SK-N-SH treated with all-trans-retinoic acid at 6 μM for 48 hours (cell line): ENCODE data around the gene TXNRD2.

ENCODE experiments used
- ATAC-seq: fragments of 200-7000 bp; cut with Tn5 transposase; 3 replicates; pipeline ENCODE4 v1.9.1; 2020; ENCODE audit warnings: mild to moderate bottlenecking, moderate library complexity
- ARNTL ChIP-seq: fragments of 450-650 bp; formaldehyde crosslinking; IDR thresholded peaks from 2 replicates; pipeline ENCODE4 v1.5.0; 2020; ENCODE audit warnings: low read depth, mild to moderate bottlenecking, moderate library complexity, borderline replicate concordance
- BACH2 ChIP-seq: fragments of 250-450 bp; sonication (Bioruptor Pico); IDR thresholded peaks from 2 replicates; pipeline ENCODE4 v1.9.0; 2021; ENCODE audit warnings: mild to moderate bottlenecking, borderline replicate concordance
- CSDC2 ChIP-seq: fragments of 250-450 bp; sonication (Bioruptor Pico); IDR thresholded peaks from 2 replicates; pipeline ENCODE4 v1.5.0; 2020; ENCODE audit warnings: mild to moderate bottlenecking, moderate library complexity
- ESRRG ChIP-seq: fragments of 250-450 bp; sonication (Bioruptor Pico); IDR thresholded peaks from 2 replicates; pipeline ENCODE4 v1.6.1; 2021; ENCODE audit warnings: mild to moderate bottlenecking
- GLIS3 ChIP-seq: fragments of 250-450 bp; sonication (Bioruptor Pico); IDR thresholded peaks from 2 replicates; pipeline ENCODE4 v1.5.0; 2020; ENCODE audit warnings: mild to moderate bottlenecking, moderate library complexity
- ISL1 ChIP-seq: fragments of 250-450 bp; sonication (Bioruptor Pico); IDR thresholded peaks from 2 replicates; pipeline ENCODE4 v2.1.2; 2022; ENCODE audit warnings: mild to moderate bottlenecking, moderate library complexity
- OSR1 ChIP-seq: fragments of 250-450 bp; sonication (Bioruptor Pico); IDR thresholded peaks from 2 replicates; pipeline ENCODE4 v1.8.0; 2022; ENCODE audit warnings: moderate library complexity, mild to moderate bottlenecking, inconsistent platforms
- PPARA ChIP-seq: fragments of 250-450 bp; sonication (Bioruptor Pico); IDR thresholded peaks from 2 replicates; pipeline ENCODE4 v1.5.0; 2020; ENCODE audit warnings: mild to moderate bottlenecking, borderline replicate concordance
- RARB ChIP-seq: fragments of 250-450 bp; sonication (Bioruptor Pico); IDR thresholded peaks from 2 replicates; pipeline ENCODE4 v1.8.0; 2021; ENCODE audit warnings: mild to moderate bottlenecking, moderate library complexity
- SNAI2 ChIP-seq: fragments of 250-450 bp; sonication (Bioruptor Pico); IDR thresholded peaks from 2 replicates; pipeline ENCODE4 v1.5.0; 2020; ENCODE audit warnings: mild to moderate bottlenecking, moderate library complexity
- TCF4 ChIP-seq: fragments of 250-450 bp; sonication (Bioruptor Pico); IDR thresholded peaks from 2 replicates; pipeline ENCODE4 v1.8.0; 2021; ENCODE audit warnings: mild to moderate bottlenecking, moderate library complexity, borderline replicate concordance
- TOX ChIP-seq: fragments of 250-450 bp; sonication (Bioruptor Pico); IDR thresholded peaks from 2 replicates; pipeline ENCODE4 v1.8.0; 2021; ENCODE audit warnings: mild to moderate bottlenecking, moderate library complexity, borderline replicate concordance
- ZFP3 ChIP-seq: fragments of 250-450 bp; sonication (Bioruptor Pico); IDR thresholded peaks from 2 replicates; pipeline ENCODE4 v1.5.0; 2020; ENCODE audit warnings: mild to moderate bottlenecking, moderate library complexity
- ZFP30 ChIP-seq: fragments of 450-650 bp; formaldehyde crosslinking; IDR thresholded peaks from 2 replicates; pipeline ENCODE4 v1.5.0; 2022; ENCODE audit warnings: mild to moderate bottlenecking, moderate library complexity
- ZNF565 ChIP-seq: fragments of 450-650 bp; formaldehyde crosslinking; conservative IDR thresholded peaks from 2 replicates; pipeline ENCODE4 v1.5.0; 2020; ENCODE audit warnings: low read depth, mild to moderate bottlenecking, moderate library complexity
- ZNF70 ChIP-seq: fragments of 450-650 bp; formaldehyde crosslinking; IDR thresholded peaks from 2 replicates; pipeline ENCODE4 v1.5.0; 2020; ENCODE audit warnings: mild to moderate bottlenecking, moderate library complexity
- ZNF8 ChIP-seq: fragments of 450-650 bp; formaldehyde crosslinking; IDR thresholded peaks from 2 replicates; pipeline ENCODE4 v1.5.0; 2020; ENCODE audit warnings: mild to moderate bottlenecking, moderate library complexity
- TF ChIP-seq, protein P1 (sequence below): fragments of 250-450 bp; sonication (Bioruptor Pico); IDR thresholded peaks from 2 replicates; pipeline ENCODE4 v1.5.0; 2020; ENCODE audit warnings: mild to moderate bottlenecking, moderate library complexity
- TF ChIP-seq, protein P2 (sequence below): fragments of 250-450 bp; sonication (Bioruptor Pico); IDR thresholded peaks from 2 replicates; pipeline ENCODE4 v1.8.0; 2021; ENCODE audit warnings: low read depth, mild to moderate bottlenecking, moderate library complexity, borderline replicate concordance
- TF ChIP-seq, protein P3 (sequence below): fragments of 250-450 bp; sonication (Bioruptor Pico); IDR thresholded peaks from 2 replicates; pipeline ENCODE4 v1.5.1; 2020; ENCODE audit warnings: low read depth, mild to moderate bottlenecking, moderate library complexity
- TF ChIP-seq, protein P4 (sequence below): fragments of 250-450 bp; sonication (Bioruptor Pico); IDR thresholded peaks from 2 replicates; pipeline ENCODE4 v1.5.1; 2021; ENCODE audit warnings: mild to moderate bottlenecking, moderate library complexity
- TF ChIP-seq, protein P5 (sequence below): fragments of 250-450 bp; sonication (Bioruptor Pico); IDR thresholded peaks from 2 replicates; pipeline ENCODE4 v1.8.0; 2020; ENCODE audit warnings: mild to moderate bottlenecking, moderate library complexity, borderline replicate concordance

TXNRD2 gene

DNA sequence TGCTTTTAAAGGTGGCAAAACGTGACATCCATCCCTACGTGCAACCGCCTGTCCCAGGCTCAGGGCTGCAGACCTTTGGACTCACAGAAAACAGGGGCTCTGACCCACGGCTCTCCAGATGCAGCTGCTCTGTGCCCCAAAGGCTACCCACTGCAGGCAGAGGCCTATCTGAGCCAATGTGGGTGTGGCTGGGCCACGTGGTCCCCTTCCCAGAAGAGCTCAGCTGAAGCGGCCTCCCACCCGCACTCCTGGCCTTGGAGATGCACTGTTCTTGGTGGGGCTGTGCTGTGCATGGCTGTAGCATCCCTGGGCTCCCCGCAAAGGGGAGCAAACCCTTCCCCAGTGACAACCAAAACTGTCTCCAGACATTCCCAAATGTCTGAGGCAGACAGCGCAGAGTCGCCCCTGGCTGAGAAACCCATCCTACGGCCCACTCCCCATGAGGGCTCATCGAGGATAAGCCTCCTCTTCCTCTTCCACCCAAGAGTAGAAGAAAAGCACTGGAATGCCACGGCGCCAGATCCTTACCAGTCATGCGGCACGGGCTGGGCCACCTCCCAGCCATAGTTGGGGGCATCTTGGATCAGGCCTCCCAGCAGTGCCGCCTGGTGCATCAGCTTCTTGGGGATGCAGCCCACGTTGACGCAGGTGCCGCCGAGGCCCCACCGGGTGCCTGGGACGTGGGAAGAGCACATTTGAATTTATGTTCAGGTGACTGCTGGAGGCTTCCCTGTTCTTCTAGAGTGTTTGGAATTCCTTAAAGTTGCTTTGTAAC is 23.1 kb downstream of the TXNRD2 start:
- TF ChIP-seq, protein P1, sequence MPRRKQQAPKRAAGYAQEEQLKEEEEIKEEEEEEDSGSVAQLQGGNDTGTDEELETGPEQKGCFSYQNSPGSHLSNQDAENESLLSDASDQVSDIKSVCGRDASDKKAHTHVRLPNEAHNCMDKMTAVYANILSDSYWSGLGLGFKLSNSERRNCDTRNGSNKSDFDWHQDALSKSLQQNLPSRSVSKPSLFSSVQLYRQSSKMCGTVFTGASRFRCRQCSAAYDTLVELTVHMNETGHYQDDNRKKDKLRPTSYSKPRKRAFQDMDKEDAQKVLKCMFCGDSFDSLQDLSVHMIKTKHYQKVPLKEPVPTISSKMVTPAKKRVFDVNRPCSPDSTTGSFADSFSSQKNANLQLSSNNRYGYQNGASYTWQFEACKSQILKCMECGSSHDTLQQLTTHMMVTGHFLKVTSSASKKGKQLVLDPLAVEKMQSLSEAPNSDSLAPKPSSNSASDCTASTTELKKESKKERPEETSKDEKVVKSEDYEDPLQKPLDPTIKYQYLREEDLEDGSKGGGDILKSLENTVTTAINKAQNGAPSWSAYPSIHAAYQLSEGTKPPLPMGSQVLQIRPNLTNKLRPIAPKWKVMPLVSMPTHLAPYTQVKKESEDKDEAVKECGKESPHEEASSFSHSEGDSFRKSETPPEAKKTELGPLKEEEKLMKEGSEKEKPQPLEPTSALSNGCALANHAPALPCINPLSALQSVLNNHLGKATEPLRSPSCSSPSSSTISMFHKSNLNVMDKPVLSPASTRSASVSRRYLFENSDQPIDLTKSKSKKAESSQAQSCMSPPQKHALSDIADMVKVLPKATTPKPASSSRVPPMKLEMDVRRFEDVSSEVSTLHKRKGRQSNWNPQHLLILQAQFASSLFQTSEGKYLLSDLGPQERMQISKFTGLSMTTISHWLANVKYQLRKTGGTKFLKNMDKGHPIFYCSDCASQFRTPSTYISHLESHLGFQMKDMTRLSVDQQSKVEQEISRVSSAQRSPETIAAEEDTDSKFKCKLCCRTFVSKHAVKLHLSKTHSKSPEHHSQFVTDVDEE (CRISPR knock-in tag): no peak
- TF ChIP-seq RARB (CRISPR knock-in tag): no peak
- TF ChIP-seq ESRRG (CRISPR knock-in tag): no peak
- TF ChIP-seq, protein P2, sequence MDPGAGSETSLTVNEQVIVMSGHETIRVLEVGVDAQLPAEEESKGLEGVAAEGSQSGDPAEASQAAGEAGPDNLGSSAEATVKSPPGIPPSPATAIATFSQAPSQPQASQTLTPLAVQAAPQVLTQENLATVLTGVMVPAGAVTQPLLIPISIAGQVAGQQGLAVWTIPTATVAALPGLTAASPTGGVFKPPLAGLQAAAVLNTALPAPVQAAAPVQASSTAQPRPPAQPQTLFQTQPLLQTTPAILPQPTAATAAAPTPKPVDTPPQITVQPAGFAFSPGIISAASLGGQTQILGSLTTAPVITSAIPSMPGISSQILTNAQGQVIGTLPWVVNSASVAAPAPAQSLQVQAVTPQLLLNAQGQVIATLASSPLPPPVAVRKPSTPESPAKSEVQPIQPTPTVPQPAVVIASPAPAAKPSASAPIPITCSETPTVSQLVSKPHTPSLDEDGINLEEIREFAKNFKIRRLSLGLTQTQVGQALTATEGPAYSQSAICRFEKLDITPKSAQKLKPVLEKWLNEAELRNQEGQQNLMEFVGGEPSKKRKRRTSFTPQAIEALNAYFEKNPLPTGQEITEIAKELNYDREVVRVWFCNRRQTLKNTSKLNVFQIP (CRISPR knock-in tag): no peak
- TF ChIP-seq ARNTL (CRISPR knock-in tag): no peak
- TF ChIP-seq, protein P3, sequence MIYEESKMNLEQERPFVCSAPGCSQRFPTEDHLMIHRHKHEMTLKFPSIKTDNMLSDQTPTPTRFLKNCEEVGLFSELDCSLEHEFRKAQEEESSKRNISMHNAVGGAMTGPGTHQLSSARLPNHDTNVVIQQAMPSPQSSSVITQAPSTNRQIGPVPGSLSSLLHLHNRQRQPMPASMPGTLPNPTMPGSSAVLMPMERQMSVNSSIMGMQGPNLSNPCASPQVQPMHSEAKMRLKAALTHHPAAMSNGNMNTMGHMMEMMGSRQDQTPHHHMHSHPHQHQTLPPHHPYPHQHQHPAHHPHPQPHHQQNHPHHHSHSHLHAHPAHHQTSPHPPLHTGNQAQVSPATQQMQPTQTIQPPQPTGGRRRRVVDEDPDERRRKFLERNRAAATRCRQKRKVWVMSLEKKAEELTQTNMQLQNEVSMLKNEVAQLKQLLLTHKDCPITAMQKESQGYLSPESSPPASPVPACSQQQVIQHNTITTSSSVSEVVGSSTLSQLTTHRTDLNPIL: no peak
- TF ChIP-seq ZNF70 (CRISPR knock-in tag): no peak
- no peak for TF ChIP-seq CSDC2 (CRISPR knock-in tag)
- TF ChIP-seq SNAI2 (CRISPR knock-in tag): no peak
- TF ChIP-seq BACH2 (CRISPR knock-in tag): no peak
- TF ChIP-seq ZNF8 (CRISPR knock-in tag): no peak
- no peak for TF ChIP-seq ISL1 (CRISPR knock-in tag)
- TF ChIP-seq PPARA (CRISPR knock-in tag): no peak
- TF ChIP-seq, protein P4, sequence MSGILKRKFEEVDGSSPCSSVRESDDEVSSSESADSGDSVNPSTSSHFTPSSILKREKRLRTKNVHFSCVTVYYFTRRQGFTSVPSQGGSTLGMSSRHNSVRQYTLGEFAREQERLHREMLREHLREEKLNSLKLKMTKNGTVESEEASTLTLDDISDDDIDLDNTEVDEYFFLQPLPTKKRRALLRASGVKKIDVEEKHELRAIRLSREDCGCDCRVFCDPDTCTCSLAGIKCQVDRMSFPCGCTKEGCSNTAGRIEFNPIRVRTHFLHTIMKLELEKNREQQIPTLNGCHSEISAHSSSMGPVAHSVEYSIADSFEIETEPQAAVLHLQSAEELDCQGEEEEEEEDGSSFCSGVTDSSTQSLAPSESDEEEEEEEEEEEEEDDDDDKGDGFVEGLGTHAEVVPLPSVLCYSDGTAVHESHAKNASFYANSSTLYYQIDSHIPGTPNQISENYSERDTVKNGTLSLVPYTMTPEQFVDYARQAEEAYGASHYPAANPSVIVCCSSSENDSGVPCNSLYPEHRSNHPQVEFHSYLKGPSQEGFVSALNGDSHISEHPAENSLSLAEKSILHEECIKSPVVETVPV (CRISPR knock-in tag): no peak
- no peak for TF ChIP-seq TCF4 (CRISPR knock-in tag)
- no peak for TF ChIP-seq ZFP30 (CRISPR knock-in tag)
- TF ChIP-seq, protein P5, sequence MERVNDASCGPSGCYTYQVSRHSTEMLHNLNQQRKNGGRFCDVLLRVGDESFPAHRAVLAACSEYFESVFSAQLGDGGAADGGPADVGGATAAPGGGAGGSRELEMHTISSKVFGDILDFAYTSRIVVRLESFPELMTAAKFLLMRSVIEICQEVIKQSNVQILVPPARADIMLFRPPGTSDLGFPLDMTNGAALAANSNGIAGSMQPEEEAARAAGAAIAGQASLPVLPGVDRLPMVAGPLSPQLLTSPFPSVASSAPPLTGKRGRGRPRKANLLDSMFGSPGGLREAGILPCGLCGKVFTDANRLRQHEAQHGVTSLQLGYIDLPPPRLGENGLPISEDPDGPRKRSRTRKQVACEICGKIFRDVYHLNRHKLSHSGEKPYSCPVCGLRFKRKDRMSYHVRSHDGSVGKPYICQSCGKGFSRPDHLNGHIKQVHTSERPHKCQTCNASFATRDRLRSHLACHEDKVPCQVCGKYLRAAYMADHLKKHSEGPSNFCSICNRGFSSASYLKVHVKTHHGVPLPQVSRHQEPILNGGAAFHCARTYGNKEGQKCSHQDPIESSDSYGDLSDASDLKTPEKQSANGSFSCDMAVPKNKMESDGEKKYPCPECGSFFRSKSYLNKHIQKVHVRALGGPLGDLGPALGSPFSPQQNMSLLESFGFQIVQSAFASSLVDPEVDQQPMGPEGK (CRISPR knock-in tag): no peak
- TF ChIP-seq, all 23 proteins: peak for 0
- no peak for ATAC-seq

DNA sequence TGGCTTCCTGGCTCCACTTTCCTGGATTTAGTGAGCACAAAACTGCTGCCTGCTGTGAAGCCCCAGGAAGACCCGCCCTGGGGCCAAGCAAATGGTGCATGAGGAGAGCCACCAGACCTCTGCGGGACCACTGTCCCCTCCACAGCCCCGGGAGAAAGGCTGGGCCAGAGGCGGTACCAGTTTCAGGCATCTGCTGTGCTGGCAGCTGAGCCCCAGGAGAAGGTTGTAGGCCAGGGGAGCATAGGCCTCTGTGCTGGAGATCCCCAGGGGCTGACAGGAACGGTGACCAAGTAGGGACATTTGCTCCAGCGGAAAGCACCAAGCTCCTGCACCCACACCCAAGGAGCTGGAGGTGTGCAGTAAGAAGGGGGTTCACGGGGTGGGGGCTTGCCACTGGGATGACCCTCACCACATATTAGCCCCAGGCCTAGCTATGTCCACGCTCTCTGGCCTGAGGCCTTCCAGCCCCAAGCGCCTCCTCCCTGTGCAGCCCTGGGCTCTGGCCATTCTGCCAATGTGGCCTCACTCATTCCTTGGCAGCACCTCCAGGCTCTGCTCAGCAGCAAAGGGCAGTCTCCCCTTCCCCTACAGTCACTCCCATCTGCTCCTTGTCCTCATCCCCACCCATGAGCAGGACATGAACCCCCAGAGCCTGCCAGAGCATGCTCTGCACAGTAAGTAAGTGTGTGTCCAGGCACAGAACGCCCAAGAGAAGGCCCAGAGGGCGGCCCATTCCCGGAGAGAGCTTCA is 24.1 kb downstream of the TXNRD2 start:
- ATAC-seq: no peak
- TF ChIP-seq ZNF565 (CRISPR knock-in tag) (no peak), ZFP3 (CRISPR knock-in tag) (no peak), CSDC2 (CRISPR knock-in tag) (no peak), TCF4 (CRISPR knock-in tag) (no peak), BACH2 (CRISPR knock-in tag) (no peak), ESRRG (CRISPR knock-in tag) (no peak), ZFP30 (CRISPR knock-in tag) (no peak), SNAI2 (CRISPR knock-in tag) (no peak), OSR1 (no peak), GLIS3 (CRISPR knock-in tag) (no peak), ARNTL (CRISPR knock-in tag) (no peak), TOX (CRISPR knock-in tag) (no peak), RARB (CRISPR knock-in tag) (no peak)
- TF ChIP-seq, protein P1 (CRISPR knock-in tag): no peak
